ENCODE results near the gene DYNC2LI1. TPM values are rescaled to one million over a fixed set of nuclear protein-coding genes. Genes with fewer than 3 reads are reported as not detected.
A peak's percentile ranks its signal among the peaks of the same experiment; 100 is the strongest.
"Not testable (repeated sequence)": the region's sequence is repeated elsewhere in the genome, so short reads cannot be mapped to it uniquely, and the experiment has no call there.

The DYNC2LI1 gene
- 8.5 TPM for polyA plus RNA-seq (2013, experiment 1 of 2)
- 15.8 TPM for polyA plus RNA-seq (2013, experiment 2 of 2)

GRCh38 chr2:43773876-43774613 is at the start of gene DYNC2LI1:
DYNC2LI1 (plus strand) TSS chr2:43774039; CDS start chr2:43774139, 100 bp downstream.
- H3K4me3 ChIP-seq (ENCODE audit: low read length): peak within 1 kb of the TSS; percentile 88
- 2% methylated on average over 26 of the region's 31 CpGs for WGBS
- no peaks in the 10 kb centered on the region for H3K9me3 ChIP-seq (ENCODE audit: insufficient read depth, low read depth, low read length)
- H3K36me3 ChIP-seq (ENCODE audit: insufficient read depth, low read length): no peaks in the 10 kb centered on the region
- peak within 1 kb of the TSS; percentile 64 for H3K9ac ChIP-seq (ENCODE audit: low read depth, low read length)
- peak within 1 kb of the TSS; percentile 57; the same call in 1 of the 2 replicates for H3K27ac ChIP-seq (ENCODE audit: low read depth, low read length)
- H3K27me3 ChIP-seq (ENCODE audit: insufficient read depth, low read length): no peaks in the 10 kb centered on the region
- no peaks in the 10 kb centered on the region for H3K4me1 ChIP-seq (ENCODE audit: insufficient read depth, low read length)

GRCh38 chr2:43724728-43725526 is 48.9 kb upstream of the DYNC2LI1 start:
- no peak overlapping the region for H3K27ac ChIP-seq (ENCODE audit: low read depth, low read length)
- H3K4me3 ChIP-seq (ENCODE audit: low read length): no peak overlapping the region
- no peaks in the 10 kb centered on the region for H3K36me3 ChIP-seq (ENCODE audit: insufficient read depth, low read length)
- H3K9me3 ChIP-seq (ENCODE audit: insufficient read depth, low read depth, low read length): no peaks in the 10 kb centered on the region
- peaks cover 19% of the 10 kb centered on the region for H3K4me1 ChIP-seq (ENCODE audit: insufficient read depth, low read length)
- no peaks in the 10 kb centered on the region for H3K27me3 ChIP-seq (ENCODE audit: insufficient read depth, low read length)
- no peak overlapping the region for H3K9ac ChIP-seq (ENCODE audit: low read depth, low read length)
- 83% methylated on average over 3 of the region's 4 CpGs for WGBS

GRCh38 chr2:43725711-43726246 is 48.1 kb upstream of the DYNC2LI1 start:
- Histone ChIP-seq H3K27me3 (ENCODE audit: insufficient read depth, low read length) (no peaks in the 10 kb centered on the region), H3K4me3 (ENCODE audit: low read length) (no peak overlapping the region), H3K4me1 (ENCODE audit: insufficient read depth, low read length) (peaks cover 20% of the 10 kb centered on the region), H3K27ac (ENCODE audit: low read depth, low read length) (no peak overlapping the region), H3K9ac (ENCODE audit: low read depth, low read length) (no peak overlapping the region), H3K9me3 (ENCODE audit: insufficient read depth, low read depth, low read length) (no peaks in the 10 kb centered on the region), H3K36me3 (ENCODE audit: insufficient read depth, low read length) (no peaks in the 10 kb centered on the region)
- 96% methylated on average over 2 of the region's 3 CpGs for WGBS

GRCh38 chr2:43726961-43727633 is 46.7 kb upstream of the DYNC2LI1 start:
- not testable (repeated sequence) for H3K36me3 ChIP-seq (ENCODE audit: insufficient read depth, low read length); H3K27me3 ChIP-seq (ENCODE audit: insufficient read depth, low read length); H3K9ac ChIP-seq (ENCODE audit: low read depth, low read length); H3K9me3 ChIP-seq (ENCODE audit: insufficient read depth, low read depth, low read length); H3K4me3 ChIP-seq (ENCODE audit: low read length); H3K27ac ChIP-seq (ENCODE audit: low read depth, low read length)
- H3K4me1 ChIP-seq (ENCODE audit: insufficient read depth, low read length): peaks cover 20% of the 10 kb centered on the region
- WGBS: 84% methylated on average over 10 of the region's 14 CpGs

GRCh38 chr2:43727634-43728014 is 46.2 kb upstream of the DYNC2LI1 start:
- peaks cover 20% of the 10 kb centered on the region for H3K4me1 ChIP-seq (ENCODE audit: insufficient read depth, low read length)
- WGBS: 98% methylated on average over 2 of the region's 2 CpGs

GRCh38 chr2:43729491-43730174 is 44.2 kb upstream of the DYNC2LI1 start:
- no peak overlapping the region for H3K9ac ChIP-seq (ENCODE audit: low read depth, low read length)
- 34% methylated on average over 5 of the region's 5 CpGs for WGBS
- no peaks in the 10 kb centered on the region for H3K9me3 ChIP-seq (ENCODE audit: insufficient read depth, low read depth, low read length)
- no peaks in the 10 kb centered on the region for H3K36me3 ChIP-seq (ENCODE audit: insufficient read depth, low read length)
- no peaks in the 10 kb centered on the region for H3K27me3 ChIP-seq (ENCODE audit: insufficient read depth, low read length)
- H3K4me1 ChIP-seq (ENCODE audit: insufficient read depth, low read length): peaks cover 20% of the 10 kb centered on the region
- H3K4me3 ChIP-seq (ENCODE audit: low read length): 0 out of 2 replicates have a peak overlapping the region, but pooled peaks have one; percentile 6
- H3K27ac ChIP-seq (ENCODE audit: low read depth, low read length): no peak overlapping the region

More at GRCh38 chr2:43727634-43728014, 46.2 kb upstream of the DYNC2LI1 start:
- H3K27ac ChIP-seq (ENCODE audit: low read depth, low read length): no peak overlapping the region
- H3K36me3 ChIP-seq (ENCODE audit: insufficient read depth, low read length): no peaks in the 10 kb centered on the region
- H3K9me3 ChIP-seq (ENCODE audit: insufficient read depth, low read depth, low read length): no peaks in the 10 kb centered on the region
- H3K4me3 ChIP-seq (ENCODE audit: low read length): no peak overlapping the region
- H3K9ac ChIP-seq (ENCODE audit: low read depth, low read length): no peak overlapping the region
- no peaks in the 10 kb centered on the region for H3K27me3 ChIP-seq (ENCODE audit: insufficient read depth, low read length)

- no CpG with 5 or more reads among the region's 1 CpG for WGBS
- no peaks in the 10 kb centered on the region for H3K36me3 ChIP-seq (ENCODE audit: insufficient read depth, low read length)
- no peak overlapping the region for H3K4me3 ChIP-seq (ENCODE audit: low read length)
- no peaks in the 10 kb centered on the region for H3K9me3 ChIP-seq (ENCODE audit: insufficient read depth, low read depth, low read length)
- H3K9ac ChIP-seq (ENCODE audit: low read depth, low read length): no peak overlapping the region
- H3K27me3 ChIP-seq (ENCODE audit: insufficient read depth, low read length): no peaks in the 10 kb centered on the region
- no peak overlapping the region for H3K27ac ChIP-seq (ENCODE audit: low read depth, low read length)
- H3K4me1 ChIP-seq (ENCODE audit: insufficient read depth, low read length): peaks cover 13% of the 10 kb centered on the region
Measured at GRCh38 chr2:43731211-43731610, 42.6 kb upstream of the DYNC2LI1 start.

GRCh38 chr2:43736637-43737036 is 37.2 kb upstream of the DYNC2LI1 start:
- WGBS: 91% methylated on average over 5 of the region's 6 CpGs
- H3K36me3 ChIP-seq (ENCODE audit: insufficient read depth, low read length): no peaks in the 10 kb centered on the region
- no peak overlapping the region for H3K4me3 ChIP-seq (ENCODE audit: low read length)
- H3K27ac ChIP-seq (ENCODE audit: low read depth, low read length): no peak overlapping the region
- H3K9ac ChIP-seq (ENCODE audit: low read depth, low read length): no peak overlapping the region
- no peaks in the 10 kb centered on the region for H3K9me3 ChIP-seq (ENCODE audit: insufficient read depth, low read depth, low read length)
- H3K4me1 ChIP-seq (ENCODE audit: insufficient read depth, low read length): peaks cover 7% of the 10 kb centered on the region
- no peaks in the 10 kb centered on the region for H3K27me3 ChIP-seq (ENCODE audit: insufficient read depth, low read length)

- no peak overlapping the region for H3K27ac ChIP-seq (ENCODE audit: low read depth, low read length)
- WGBS: 77% methylated on average over 8 of the region's 8 CpGs
Measured at GRCh38 chr2:43737097-43737854, 36.6 kb upstream of the DYNC2LI1 start.

GRCh38 chr2:43737855-43738254 is 36.0 kb upstream of the DYNC2LI1 start:
- no peak overlapping the region for H3K4me3 ChIP-seq (ENCODE audit: low read length)
- H3K27ac ChIP-seq (ENCODE audit: low read depth, low read length): no peak overlapping the region
- no peaks in the 10 kb centered on the region for H3K9me3 ChIP-seq (ENCODE audit: insufficient read depth, low read depth, low read length)
- no peaks in the 10 kb centered on the region for H3K36me3 ChIP-seq (ENCODE audit: insufficient read depth, low read length)
- H3K4me1 ChIP-seq (ENCODE audit: insufficient read depth, low read length): peaks cover 7% of the 10 kb centered on the region
- H3K9ac ChIP-seq (ENCODE audit: low read depth, low read length): no peak overlapping the region
- no peaks in the 10 kb centered on the region for H3K27me3 ChIP-seq (ENCODE audit: insufficient read depth, low read length)
- WGBS: 94% methylated on average over 2 of the region's 2 CpGs

More at GRCh38 chr2:43737097-43737854, 36.6 kb upstream of the DYNC2LI1 start:
- Histone ChIP-seq H3K36me3 (ENCODE audit: insufficient read depth, low read length) (no peaks in the 10 kb centered on the region), H3K4me1 (ENCODE audit: insufficient read depth, low read length) (peaks cover 7% of the 10 kb centered on the region), H3K27me3 (ENCODE audit: insufficient read depth, low read length) (no peaks in the 10 kb centered on the region), H3K4me3 (ENCODE audit: low read length) (no peak overlapping the region), H3K9ac (ENCODE audit: low read depth, low read length) (no peak overlapping the region), H3K9me3 (ENCODE audit: insufficient read depth, low read depth, low read length) (no peaks in the 10 kb centered on the region)
